Measurements from ENCODE around the gene DIO1.

DIO1 gene

GRCh38 chr1:53946252-53947171 lies 52.5 kb downstream of the DIO1 start, which contains the start of gene LRRC42:
Gene LRRC42, plus strand, starts transcription at chr1:53946350. Its CDS starts 5,650 bp downstream, at chr1:53952000.
- peak within 1 kb of the TSS; percentile 82 for H3K4me3 ChIP-seq (ENCODE audit: low read length)
- TF ChIP-seq, protein P1, sequence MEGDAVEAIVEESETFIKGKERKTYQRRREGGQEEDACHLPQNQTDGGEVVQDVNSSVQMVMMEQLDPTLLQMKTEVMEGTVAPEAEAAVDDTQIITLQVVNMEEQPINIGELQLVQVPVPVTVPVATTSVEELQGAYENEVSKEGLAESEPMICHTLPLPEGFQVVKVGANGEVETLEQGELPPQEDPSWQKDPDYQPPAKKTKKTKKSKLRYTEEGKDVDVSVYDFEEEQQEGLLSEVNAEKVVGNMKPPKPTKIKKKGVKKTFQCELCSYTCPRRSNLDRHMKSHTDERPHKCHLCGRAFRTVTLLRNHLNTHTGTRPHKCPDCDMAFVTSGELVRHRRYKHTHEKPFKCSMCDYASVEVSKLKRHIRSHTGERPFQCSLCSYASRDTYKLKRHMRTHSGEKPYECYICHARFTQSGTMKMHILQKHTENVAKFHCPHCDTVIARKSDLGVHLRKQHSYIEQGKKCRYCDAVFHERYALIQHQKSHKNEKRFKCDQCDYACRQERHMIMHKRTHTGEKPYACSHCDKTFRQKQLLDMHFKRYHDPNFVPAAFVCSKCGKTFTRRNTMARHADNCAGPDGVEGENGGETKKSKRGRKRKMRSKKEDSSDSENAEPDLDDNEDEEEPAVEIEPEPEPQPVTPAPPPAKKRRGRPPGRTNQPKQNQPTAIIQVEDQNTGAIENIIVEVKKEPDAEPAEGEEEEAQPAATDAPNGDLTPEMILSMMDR (conservative IDR thresholded peaks at IDR 0.05; ENCODE audit: low read depth, low read length) = no peak
- DNase-seq (ENCODE audit: low read depth) = no peak

DNA sequence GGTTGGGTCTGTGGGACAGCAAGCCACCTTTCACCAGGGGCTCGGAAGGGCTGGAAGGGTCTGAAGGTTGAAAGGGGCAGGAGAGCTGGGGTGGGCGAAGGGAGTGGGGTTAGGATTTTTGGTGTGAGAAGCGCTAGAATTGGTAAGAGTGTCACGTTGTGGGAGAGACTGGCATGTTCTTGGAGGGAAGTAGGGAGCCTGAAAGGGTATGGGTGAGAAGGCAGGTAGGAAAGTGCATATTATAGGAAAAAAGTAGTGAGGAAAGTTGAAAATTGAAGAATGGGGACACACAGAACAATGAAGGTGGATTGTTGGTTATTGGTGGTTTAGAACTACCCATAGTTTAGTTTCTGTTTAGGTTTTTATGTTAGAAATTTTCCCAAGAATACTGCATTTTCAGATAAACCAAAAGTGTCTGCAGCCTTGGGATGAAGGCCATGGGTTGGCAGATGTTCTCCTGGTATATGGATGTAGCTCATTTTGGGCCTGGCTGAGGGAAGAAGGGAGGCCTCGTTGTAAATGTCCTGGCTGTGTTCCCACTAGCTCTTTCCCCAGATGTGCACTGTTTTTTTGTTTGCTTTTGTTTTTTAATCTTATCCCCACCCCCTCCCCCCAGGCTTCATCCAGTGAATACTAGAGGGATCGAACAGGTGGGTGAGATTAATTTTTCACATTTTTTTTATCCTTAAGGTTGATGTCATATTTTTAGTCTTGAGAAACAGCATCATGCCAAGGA lies 53.4 kb downstream of the DIO1 start:
- no peak for DNase-seq (ENCODE audit: low read depth)
- TF ChIP-seq, protein P1 (conservative IDR thresholded peaks at IDR 0.05; ENCODE audit: low read depth, low read length) = no peak
- peak overlapping the region; percentile 78 for H3K4me3 ChIP-seq (ENCODE audit: low read length)

DNA sequence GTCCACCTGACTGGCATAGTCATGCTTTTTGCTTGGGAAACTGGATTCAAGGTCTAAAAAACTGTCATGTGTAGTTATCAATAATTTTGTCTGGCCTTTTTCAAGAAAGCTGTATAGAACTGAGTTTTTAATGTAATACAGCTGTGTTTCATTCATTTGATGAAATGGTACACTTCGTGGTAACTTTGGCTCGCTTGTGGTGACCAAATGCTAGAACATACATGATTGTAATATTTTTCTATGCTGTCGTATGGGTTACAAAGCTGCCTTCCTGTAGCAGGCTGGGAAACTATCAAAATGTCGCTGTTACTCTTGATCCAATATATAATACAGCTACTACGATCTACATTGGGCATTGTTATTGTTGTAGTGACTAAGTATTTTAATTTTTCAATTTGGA lies 54.3 kb downstream of the DIO1 start:
- no peak overlapping the region for H3K4me3 ChIP-seq (ENCODE audit: low read length)
- TF ChIP-seq, protein P1 (conservative IDR thresholded peaks at IDR 0.05; ENCODE audit: low read depth, low read length) = no peak
- no peak for DNase-seq (ENCODE audit: low read depth)

GRCh38 chr1:53949023-53949990 lies 55.3 kb downstream of the DIO1 start:
- no peak overlapping the region for H3K4me3 ChIP-seq (ENCODE audit: low read length)
- TF ChIP-seq, protein P1 (conservative IDR thresholded peaks at IDR 0.05; ENCODE audit: low read depth, low read length) = peak; percentile 76
- DNase-seq (ENCODE audit: low read depth) = no peak

DNA sequence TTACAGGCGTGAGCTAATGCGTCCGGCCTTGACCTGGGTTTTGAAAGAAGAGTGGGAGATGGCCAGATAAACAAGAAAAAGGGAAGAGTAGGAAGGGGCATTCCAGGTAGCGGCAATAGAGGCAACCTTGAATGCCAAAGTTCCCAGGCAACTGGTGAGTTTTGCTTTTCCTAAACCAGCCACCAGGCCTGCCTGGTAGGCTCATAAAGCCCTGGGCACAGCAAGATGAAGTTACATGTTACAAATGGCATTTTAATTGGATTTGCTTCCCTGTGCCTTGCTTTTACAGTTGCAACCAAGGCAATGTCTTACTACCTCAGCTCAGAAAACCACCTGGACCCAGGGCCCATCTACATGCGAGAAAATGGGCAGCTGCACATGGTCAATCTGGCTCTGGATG lies 57.7 kb downstream of the DIO1 start:
- no peak overlapping the region for H3K4me3 ChIP-seq (ENCODE audit: low read length)
- TF ChIP-seq, protein P1 (conservative IDR thresholded peaks at IDR 0.05; ENCODE audit: low read depth, low read length) = no peak
- DNase-seq (ENCODE audit: low read depth) = no peak

DNA sequence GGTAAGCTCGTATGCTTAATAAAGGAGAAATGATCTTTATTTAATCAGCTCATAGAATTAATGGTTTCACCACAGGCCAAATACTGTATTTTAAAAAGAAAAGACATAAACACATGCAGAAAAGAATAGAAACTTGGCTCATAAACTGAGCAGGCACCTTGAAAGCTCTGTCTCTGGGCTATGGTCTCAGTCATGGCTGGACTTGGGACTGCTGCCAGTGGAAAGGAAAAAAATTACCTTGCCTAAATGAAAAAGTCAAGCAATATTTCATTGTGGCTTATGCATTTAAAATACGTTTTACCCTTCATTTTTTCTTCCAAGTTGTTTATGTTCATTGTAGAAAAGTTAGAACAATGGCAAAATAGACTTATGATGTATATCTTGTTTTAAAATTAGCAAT lies 60.1 kb downstream of the DIO1 start:
- no peak overlapping the region for H3K4me3 ChIP-seq (ENCODE audit: low read length)
- no peak for DNase-seq (ENCODE audit: low read depth)
- TF ChIP-seq, protein P1 (conservative IDR thresholded peaks at IDR 0.05; ENCODE audit: low read depth, low read length) = no peak

Data from retinal pigment epithelial cell (primary cell).